HG03196 (cell line): ENCODE measurements around the gene ENHO.

Source experiments
- ATAC-seq: cut with Tn5 transposase; IDR thresholded peaks from one replicate; pipeline ENCODE4 v1.9.1; 2021; ENCODE audit not compliant: unreplicated experiment

ENHO gene

DNA sequence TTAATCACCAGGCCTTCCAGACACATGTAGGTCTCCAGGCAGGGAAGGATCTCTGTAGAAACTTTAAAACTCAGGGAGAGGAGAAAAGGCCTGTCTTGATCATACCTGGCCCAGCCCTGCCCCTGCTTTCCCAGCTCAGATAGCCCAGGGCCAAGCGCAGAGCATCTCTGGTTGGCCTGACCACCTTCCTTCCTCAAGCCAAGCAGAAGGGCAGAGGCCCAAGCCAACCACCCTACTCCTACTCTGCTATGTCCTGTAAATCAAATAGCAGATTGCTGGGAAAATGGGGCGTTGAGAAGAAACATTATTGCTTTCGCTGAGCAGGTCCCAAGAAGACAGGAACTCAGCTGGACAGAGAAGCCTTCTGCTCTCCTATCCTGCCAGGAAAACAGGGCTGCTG is 14.3 kb downstream of the ENHO start:
- no peak for ATAC-seq

GRCh38 chr9:34507966-34508365 is 14.8 kb downstream of the ENHO start:
- ATAC-seq = no peak

DNA sequence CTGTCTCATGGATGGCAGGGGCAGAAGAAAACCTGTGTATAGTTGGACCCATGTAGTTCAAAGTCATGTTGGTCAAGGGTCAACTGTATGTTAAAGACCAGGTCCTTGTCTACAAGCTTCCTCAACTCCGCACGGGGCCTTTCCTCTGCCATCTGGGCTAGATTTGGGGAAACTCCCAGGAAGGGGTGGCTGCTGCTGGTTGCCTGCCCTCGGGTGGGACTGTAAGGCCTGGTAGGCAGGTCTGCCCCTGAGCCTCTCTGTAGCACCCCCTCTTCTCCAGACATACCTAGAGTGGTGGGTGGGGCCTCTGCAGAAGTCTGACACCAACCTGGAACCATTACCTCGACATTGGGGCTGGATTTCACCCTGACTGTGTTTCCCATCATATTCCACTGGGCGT is 15.2 kb downstream of the ENHO start:
- ATAC-seq = no peak

- no peak for ATAC-seq
Measured at GRCh38 chr9:34506623-34507022, 16.2 kb downstream of the ENHO start.

DNA sequence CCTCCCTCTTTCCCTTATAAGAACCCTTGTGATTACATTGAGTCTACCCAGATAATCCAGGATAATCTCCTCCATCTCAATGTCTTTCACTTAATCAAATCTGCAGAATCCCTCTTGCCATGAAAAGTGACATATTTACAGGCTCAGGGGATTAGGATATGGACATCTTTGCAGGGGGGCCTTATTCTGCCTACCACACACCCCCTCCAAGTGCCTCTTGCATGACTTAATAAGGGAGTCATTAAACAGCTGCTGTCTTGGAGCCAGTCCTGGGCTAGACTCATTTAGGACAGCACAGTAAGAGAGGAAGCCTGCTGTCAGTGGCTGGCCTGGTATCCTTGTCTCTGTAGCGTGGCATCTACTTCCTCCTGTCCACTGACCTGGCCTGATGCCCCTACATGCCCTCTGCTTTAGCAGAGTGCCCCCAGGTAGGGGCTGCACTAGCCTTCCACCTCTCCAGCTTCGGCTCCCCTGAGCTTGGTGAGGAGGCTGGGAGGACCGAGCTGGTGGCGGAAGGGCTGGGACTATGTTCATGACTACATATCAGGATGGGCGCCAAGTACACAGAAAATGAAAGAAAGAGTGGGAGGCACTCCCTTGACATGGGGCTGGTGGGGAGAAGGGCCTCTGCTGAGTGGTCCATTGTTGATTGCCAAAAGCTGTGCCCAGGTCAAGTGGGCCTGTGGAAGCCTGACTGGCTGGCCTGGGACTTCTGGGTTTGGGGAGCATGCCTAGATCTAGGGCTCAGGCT is 17.2 kb downstream of the ENHO start:
- ATAC-seq = no peak

DNA sequence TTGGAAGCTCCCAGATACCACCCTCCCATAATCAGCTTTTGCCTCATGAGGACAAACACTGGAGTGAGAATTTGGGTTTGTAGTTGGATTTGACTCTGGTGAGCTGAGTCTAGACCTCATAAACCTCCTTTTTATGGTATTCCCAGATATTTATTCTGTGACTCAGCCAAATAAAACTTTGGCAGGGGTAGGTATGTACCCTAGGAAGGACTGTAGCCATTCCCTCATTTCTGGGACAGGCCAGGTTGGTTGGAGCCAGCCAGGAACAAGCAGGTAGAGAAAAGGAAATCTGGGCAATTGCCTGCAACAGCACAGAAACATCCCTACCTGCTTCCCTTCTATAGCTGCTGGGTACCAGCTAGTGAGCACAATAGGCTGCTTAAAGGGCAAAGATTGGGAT is 19.4 kb downstream of the ENHO start:
- ATAC-seq = no peak

DNA sequence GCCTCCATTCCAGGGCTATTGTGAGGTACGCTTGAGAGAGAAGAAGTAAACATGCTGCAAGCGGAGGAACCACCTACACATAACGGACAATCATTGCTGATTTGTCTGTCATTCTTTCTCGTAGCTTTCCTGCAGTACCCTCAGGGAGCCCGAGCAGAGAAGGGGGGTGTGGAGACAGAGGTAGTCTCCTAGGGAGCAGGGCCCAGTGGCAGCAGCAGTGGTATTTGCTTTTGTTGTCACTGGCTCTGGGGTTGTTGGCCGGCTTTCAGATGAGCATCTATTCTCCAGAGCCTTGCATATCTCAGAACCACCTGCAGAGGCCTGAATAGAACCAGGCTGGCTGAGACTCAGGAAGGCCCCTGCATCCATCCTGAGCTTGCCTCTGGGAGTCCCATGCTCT is 19.9 kb downstream of the ENHO start:
- ATAC-seq = no peak

DNA sequence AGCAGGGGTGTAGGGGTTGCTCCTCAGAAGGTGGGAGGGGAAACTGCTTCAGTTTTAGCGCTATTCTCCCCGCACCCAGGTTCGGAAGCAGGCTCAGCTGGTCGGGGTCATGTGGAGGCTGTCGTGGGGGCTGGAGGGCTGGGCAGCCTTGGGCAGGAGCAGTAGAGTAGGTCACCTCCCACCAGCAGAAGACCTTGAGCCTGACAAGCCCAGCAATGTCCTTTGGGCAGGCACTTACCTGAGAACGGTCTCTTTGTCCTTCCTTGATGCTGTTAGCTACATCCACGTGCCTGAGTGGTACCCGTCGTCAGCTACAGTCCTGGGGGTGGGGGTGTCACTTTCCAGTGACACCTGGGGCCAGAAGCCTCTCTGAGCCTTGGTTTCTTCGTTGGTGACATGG is 20.3 kb downstream of the ENHO start:
- no peak for ATAC-seq

- ATAC-seq = no peak
Measured at GRCh38 chr9:34501889-34502425, 20.8 kb downstream of the ENHO start.

- no peak for ATAC-seq
Measured at GRCh38 chr9:34501372-34501771, 21.4 kb downstream of the ENHO start.

DNA sequence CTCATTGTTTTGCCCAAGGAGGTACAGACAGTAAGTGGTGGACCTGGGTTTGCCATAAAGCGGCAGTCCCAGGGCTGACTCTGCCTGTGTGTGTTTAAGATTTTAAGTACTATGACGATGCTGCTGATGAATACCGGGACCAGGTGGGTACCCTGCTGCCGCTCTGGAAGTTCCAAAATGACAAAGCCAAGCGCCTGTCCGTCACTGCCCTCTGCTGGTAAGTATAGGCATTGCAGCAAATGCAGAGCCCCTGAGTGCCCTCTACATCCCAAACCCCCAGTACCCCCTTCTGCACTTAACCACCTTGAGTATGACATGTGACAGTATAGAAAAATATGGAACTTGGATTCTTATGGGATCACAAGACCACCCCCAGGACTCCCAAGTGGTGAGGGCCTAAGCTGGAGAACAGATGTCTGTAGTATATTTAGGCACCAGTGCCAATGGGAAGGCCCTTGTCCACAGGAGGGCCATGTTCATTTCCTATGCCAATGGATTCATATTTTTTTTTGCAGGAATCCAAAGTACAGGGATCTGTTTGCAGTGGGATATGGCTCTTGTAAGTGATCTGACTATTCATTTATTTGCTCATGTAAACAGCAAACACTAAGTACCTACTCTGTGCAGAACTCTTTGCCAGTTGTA is 22.0 kb downstream of the ENHO start:
- ATAC-seq = no peak

DNA sequence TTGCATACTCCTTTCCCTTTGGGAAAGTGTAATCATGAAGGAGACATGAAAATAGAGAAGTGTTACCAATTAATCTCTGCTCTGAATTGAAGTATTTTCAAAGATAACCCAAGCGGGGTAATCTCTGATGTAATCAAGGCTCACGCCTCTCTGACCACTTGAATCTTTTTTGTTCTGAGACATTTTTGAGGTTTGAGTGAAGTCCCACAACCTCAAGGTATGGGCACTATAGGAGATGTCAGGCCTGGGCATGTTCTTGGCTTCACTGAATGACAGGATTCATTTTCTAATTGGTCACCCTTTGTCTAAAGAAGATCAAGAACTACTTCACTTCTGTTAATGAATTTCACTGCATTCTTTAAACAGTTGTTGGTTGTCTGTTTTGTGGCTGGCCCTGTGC is 23.7 kb downstream of the ENHO start:
- no peak for ATAC-seq

DNA sequence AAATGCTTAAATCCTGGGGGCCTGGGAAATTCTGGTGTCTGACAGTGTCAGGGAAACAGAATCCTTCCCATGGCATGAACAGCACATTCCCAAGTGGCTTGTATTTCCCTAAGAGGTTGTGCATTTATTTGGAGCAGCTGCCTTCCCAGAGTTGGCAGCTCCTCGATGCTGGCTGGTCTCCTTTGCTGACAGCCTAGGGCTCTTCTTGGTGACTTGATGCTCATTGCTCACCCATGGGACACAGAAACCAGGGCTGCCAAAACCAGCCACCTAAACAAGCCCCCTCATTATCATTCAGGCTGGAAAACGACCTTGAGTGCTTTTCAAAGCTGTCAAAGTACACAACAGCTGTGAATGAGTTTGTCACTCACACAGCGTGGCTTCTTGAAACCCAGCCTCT is 24.2 kb downstream of the ENHO start:
- ATAC-seq = no peak

DNA sequence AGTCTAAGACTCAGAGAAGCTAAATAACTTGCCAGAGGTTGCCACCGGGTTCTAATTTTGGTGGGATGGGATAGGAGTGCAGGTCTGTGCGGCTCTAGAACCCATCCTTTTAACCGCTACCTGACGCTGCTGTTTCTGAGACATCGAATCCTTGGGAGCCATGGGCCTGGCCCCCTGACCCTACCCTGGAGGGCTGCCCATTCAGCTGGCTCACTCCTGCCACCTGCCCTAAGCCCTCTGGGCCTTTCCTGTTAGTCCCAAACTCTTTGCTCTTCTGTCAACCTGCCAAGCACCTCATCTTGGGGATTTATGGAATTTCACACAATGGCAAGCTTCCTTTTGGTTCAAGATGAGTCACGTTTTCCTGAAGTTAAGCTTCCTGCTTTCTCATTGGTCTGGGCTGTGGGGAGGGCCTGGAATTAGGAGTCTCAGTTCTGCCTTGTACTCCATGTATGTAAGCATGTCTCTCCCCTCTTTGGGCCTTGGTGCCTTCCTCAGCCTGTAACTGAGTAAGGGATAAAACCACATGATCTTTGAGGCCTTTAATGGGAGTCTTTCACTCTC is 26.6 kb downstream of the ENHO start:
- no peak for ATAC-seq

GRCh38 chr9:34493972-34494535 is 28.7 kb downstream of the ENHO start:
- ATAC-seq = no peak

GRCh38 chr9:34492051-34492450 is 30.7 kb downstream of the ENHO start:
- ATAC-seq = no peak

GRCh38 chr9:34491596-34491995 is 31.2 kb downstream of the ENHO start:
- ATAC-seq = no peak

- no peak for ATAC-seq
Measured at GRCh38 chr9:34490760-34491159, 32.0 kb downstream of the ENHO start.

GRCh38 chr9:34490360-34490759 is 32.4 kb downstream of the ENHO start:
- ATAC-seq = no peak

DNA sequence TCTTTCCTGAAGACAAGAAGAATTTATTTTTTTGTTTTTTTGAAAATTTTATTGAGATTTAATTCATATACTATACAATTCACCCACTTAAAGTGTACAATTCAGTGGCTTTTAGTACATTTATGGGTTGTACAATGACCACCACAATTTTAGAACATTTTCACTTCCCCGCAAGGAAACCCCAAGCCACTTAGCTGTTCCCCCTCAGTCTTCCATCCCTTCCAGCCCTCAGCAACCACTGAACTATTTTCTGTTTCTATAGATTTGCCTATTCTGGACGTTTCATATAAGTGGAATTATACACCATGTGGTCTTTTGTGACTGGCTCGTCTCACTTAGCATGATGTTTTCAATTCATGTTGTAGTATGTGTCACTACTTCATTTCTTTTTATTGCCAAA is 36.2 kb downstream of the ENHO start:
- ATAC-seq = no peak

GRCh38 chr9:34485822-34486221 is 37.0 kb downstream of the ENHO start:
- ATAC-seq = no peak

GRCh38 chr9:34484678-34485077 is 38.1 kb downstream of the ENHO start:
- ATAC-seq = no peak
